Measurements from ENCODE around the gene SAP25.

DNA sequence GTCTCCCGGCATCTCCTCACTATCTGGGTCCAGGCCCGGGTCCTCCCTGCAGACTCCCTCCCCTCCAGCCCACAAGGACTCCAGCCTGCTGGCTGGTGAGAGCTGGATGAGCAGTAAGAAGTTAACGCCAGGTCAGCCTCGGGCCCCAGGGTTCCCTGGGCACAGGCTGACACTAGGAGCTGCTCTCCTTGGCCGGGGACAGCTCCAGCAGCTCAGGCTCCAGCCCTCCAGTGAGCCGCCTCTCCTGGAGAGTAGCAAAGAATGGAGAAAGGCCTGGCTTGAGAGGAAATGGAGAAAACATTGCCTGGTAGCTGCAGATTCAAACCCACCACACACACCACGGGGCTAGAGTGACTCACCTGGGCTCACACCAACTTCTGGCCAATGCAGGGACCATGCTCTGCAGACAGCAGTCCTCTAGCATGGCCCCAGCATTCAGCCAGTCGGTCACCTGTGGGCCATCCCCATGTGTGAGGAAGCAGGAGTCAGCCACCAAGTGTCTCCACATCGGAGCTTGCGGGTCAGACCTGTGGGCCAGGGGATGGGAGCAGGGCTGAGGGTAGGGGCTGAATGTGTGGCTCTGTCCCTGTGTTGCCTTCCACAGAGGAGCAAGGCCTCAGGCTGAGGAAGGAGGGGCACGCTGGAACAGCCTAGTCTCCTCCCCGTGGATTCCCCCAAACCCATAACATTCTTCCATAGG is 6.5 kb downstream of the SAP25 start:
- TF ChIP-seq, protein P1, sequence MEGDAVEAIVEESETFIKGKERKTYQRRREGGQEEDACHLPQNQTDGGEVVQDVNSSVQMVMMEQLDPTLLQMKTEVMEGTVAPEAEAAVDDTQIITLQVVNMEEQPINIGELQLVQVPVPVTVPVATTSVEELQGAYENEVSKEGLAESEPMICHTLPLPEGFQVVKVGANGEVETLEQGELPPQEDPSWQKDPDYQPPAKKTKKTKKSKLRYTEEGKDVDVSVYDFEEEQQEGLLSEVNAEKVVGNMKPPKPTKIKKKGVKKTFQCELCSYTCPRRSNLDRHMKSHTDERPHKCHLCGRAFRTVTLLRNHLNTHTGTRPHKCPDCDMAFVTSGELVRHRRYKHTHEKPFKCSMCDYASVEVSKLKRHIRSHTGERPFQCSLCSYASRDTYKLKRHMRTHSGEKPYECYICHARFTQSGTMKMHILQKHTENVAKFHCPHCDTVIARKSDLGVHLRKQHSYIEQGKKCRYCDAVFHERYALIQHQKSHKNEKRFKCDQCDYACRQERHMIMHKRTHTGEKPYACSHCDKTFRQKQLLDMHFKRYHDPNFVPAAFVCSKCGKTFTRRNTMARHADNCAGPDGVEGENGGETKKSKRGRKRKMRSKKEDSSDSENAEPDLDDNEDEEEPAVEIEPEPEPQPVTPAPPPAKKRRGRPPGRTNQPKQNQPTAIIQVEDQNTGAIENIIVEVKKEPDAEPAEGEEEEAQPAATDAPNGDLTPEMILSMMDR (IDR thresholded peaks at IDR 0.05): no peak
- TF ChIP-seq POLR2A (IDR thresholded peaks at IDR 0.05): no peak

Measured in lower leg skin (tissue), 3 donors.